Keratinocyte (primary cell): ENCODE measurements around the gene KCNV2. TPM values are rescaled to one million over a fixed set of nuclear protein-coding genes. Genes with fewer than 3 reads are reported as not detected.

ENCODE experiments used
- DNase-seq: peaks from one replicate; pipeline ENCODE4 v3.0.0-alpha.2; 2011; ENCODE audit warnings: low read depth, missing footprints, low spot score
- FAIRE-seq: peaks from 2 replicates; lab custom pipeline; 2011; peaks lifted over from hg19 to GRCh38; lab: Jason Lieb, UNC
- H2AFZ ChIP-seq: 2 replicates; pipeline ENCODE4 v1.6.0; 2012; ENCODE audit warnings: low read length, control low read depth, inconsistent platforms; ENCODE audit not compliant: control insufficient read depth
- H3K27ac ChIP-seq: 2 replicates; pipeline ENCODE4 v1.5.1; 2011; ENCODE audit warnings: low read length; ENCODE audit not compliant: control insufficient read depth, insufficient read depth
- H3K27me3 ChIP-seq: 3 replicates; pipeline ENCODE4 v1.6.0; 2011; ENCODE audit warnings: low read length; ENCODE audit not compliant: control insufficient read depth, insufficient read depth; ENCODE audit errors: extremely low read depth
- H3K36me3 ChIP-seq, 2 experiments: 2 replicates in 1 of 2; 3 replicates in 1 of 2; pipeline ENCODE4 v1.5.1; 2011; ENCODE audit warnings: low read length in 2 of 2, mild to moderate bottlenecking in 1 of 2; ENCODE audit not compliant: control insufficient read depth in 2 of 2, insufficient read depth in 2 of 2; ENCODE audit errors: extremely low read depth in 1 of 2
- H3K4me1 ChIP-seq: 3 replicates; pipeline ENCODE4 v1.5.1; 2011; ENCODE audit warnings: low read length; ENCODE audit not compliant: control insufficient read depth, insufficient read depth; ENCODE audit errors: extremely low read depth
- H3K4me2 ChIP-seq: 3 replicates; pipeline ENCODE4 v1.6.0; 2011; ENCODE audit warnings: low read depth, low read length; ENCODE audit not compliant: control insufficient read depth, insufficient read depth; ENCODE audit errors: extremely low read depth
- H3K4me3 ChIP-seq, 3 experiments: fragments of 200-600 bp in 1 of 3; sonication (generic) in 1 of 3; 2 replicates in 2 of 3; 3 replicates in 1 of 3; pipeline ENCODE4 v1.5.1; 2011 to 2016; ENCODE audit warnings: low read length in 3 of 3, mild to moderate bottlenecking in 3 of 3, control low read depth in 2 of 3, inconsistent platforms in 1 of 3, low read depth in 1 of 3, mixed read lengths in 1 of 3, mixed run types in 1 of 3, moderate library complexity in 1 of 3; ENCODE audit not compliant: control insufficient read depth in 2 of 3, insufficient read depth in 2 of 3; ENCODE audit errors: extremely low read depth in 1 of 3
- H3K79me2 ChIP-seq: 2 replicates; pipeline ENCODE4 v1.6.0; 2012; ENCODE audit warnings: low read length; ENCODE audit not compliant: control insufficient read depth, insufficient read depth
- H3K9ac ChIP-seq: 3 replicates; pipeline ENCODE4 v1.6.0; 2011; ENCODE audit warnings: low read length; ENCODE audit not compliant: control insufficient read depth, insufficient read depth; ENCODE audit errors: extremely low read depth
- H3K9me1 ChIP-seq: 3 replicates; pipeline ENCODE4 v1.6.0; 2011; ENCODE audit warnings: low read length; ENCODE audit not compliant: control insufficient read depth, insufficient read depth; ENCODE audit errors: extremely low read depth
- H3K9me3 ChIP-seq: 2 replicates; pipeline ENCODE4 v1.5.1; 2012; ENCODE audit warnings: low read depth, low read length; ENCODE audit not compliant: control insufficient read depth
- H4K20me1 ChIP-seq: 3 replicates; pipeline ENCODE4 v1.6.0; 2011; ENCODE audit warnings: low read length; ENCODE audit not compliant: control insufficient read depth, insufficient read depth; ENCODE audit errors: extremely low read depth
- CTCF ChIP-seq, 3 experiments: IDR thresholded peaks in 1 of 3; conservative IDR thresholded peaks in 1 of 3; optimal IDR thresholded peaks in 1 of 3; 2 replicates in 2 of 3; 3 replicates in 1 of 3; pipeline versions ENCODE3 to v1.5.1; 2011; ENCODE audit warnings: low read length in 3 of 3, mild to moderate bottlenecking in 3 of 3, moderate library complexity in 2 of 3, control low read depth in 1 of 3, inconsistent platforms in 1 of 3; ENCODE audit not compliant: insufficient read depth in 2 of 3; ENCODE audit errors: extremely low read depth in 1 of 3
- EZH2 ChIP-seq: IDR thresholded peaks from one replicate; pipeline ENCODE4 v1.6.1; 2012; ENCODE audit warnings: inconsistent platforms, mild to moderate bottlenecking, low read length, moderate library complexity
- dilution Hi-C: fragments of 300-500 bp; cut with MboI; formaldehyde crosslinking; loops from one replicate; pipeline ENCODE4 v1.7.0; 2020; ENCODE audit warnings: low sequenced_read_pairs; ENCODE audit not compliant: extremely low pct_ligation_motif_present
- polyA plus RNA-seq, 5 experiments: library from polyadenylated mRNA; depleted of rRNA in 3 of 5; stranded (reverse) in 3 of 5; stranded (forward) in 1 of 5; unstranded in 1 of 5; fragments of >200 nt; gene quantifications; 1 replicate in 1 of 5; 2 replicates in 3 of 5; 3 replicates in 1 of 5; pipeline versions ENCODE4 v1.2.1 to v1.2.3, GENCODE V29; 2011 to 2012; ENCODE audit warnings: missing spikeins in 2 of 5, low read depth in 1 of 5, low replicate concordance in 1 of 5

The KCNV2 gene
- polyA plus RNA-seq, 1 donor (not counting 4 experiments of a cell fraction or from before 2014, with no cell fraction given) = not detected

GRCh38 chr9:2758162-2758897 is 41.0 kb downstream of the KCNV2 start:
- Histone ChIP-seq H3K4me3 (no peak overlapping the region), H3K9me3 (no peaks in the 10 kb centered on the region), H3K79me2 (no peaks in the 10 kb centered on the region), H3K4me1 (no peaks in the 10 kb centered on the region), H3K9me1 (no peaks in the 10 kb centered on the region), H3K9ac (no peak overlapping the region), H3K27ac (no peak overlapping the region), H3K4me2 (no peak overlapping the region), H2AFZ (no peak overlapping the region), H3K27me3 (no peaks in the 10 kb centered on the region), H3K36me3 (peaks cover 0 to 6% of the 10 kb centered on the region in 2 experiments), H4K20me1 (no peaks in the 10 kb centered on the region)
- TF ChIP-seq CTCF (optimal IDR thresholded peaks at IDR 0.05 in 1 of 3, IDR thresholded peaks at IDR 0.05 in 1 of 3, conservative IDR thresholded peaks at IDR 0.05 in 1 of 3; ENCODE audit: extremely low read depth in 1 of 3, insufficient read depth in 2 of 3, low read length in 3 of 3) (no peak), EZH2 (no peak)
- DNase-seq (no peak), FAIRE-seq (no peak)
- dilution Hi-C loops = no loop called here

- H3K4me2 ChIP-seq = no peak overlapping the region
- no peaks in the 10 kb centered on the region for H3K27me3 ChIP-seq
- no peak overlapping the region for H3K27ac ChIP-seq
- dilution Hi-C loops = no loop called here
- no peaks in the 10 kb centered on the region for H3K9me3 ChIP-seq
- H3K4me3 ChIP-seq = no peak overlapping the region
- TF ChIP-seq EZH2 (no peak), CTCF (optimal IDR thresholded peaks at IDR 0.05 in 1 of 3, IDR thresholded peaks at IDR 0.05 in 1 of 3, conservative IDR thresholded peaks at IDR 0.05 in 1 of 3; ENCODE audit: extremely low read depth in 1 of 3, insufficient read depth in 2 of 3, low read length in 3 of 3) (no peak)
- DNase-seq (no peak), FAIRE-seq (no peak)
- H3K9me1 ChIP-seq = no peaks in the 10 kb centered on the region
- no peak overlapping the region for H2AFZ ChIP-seq
- no peaks in the 10 kb centered on the region for H3K79me2 ChIP-seq
- peaks cover 0 to 8% of the 10 kb centered on the region in 2 experiments for H3K36me3 ChIP-seq
- H4K20me1 ChIP-seq = no peaks in the 10 kb centered on the region
- H3K9ac ChIP-seq = no peak overlapping the region
- H3K4me1 ChIP-seq = no peaks in the 10 kb centered on the region
Measured at GRCh38 chr9:2758898-2759510, 41.7 kb downstream of the KCNV2 start.
